Fibroblast of villous mesenchyme (primary cell): ENCODE measurements around the gene TTC13. TPM values are rescaled to one million over a fixed set of nuclear protein-coding genes. Genes with fewer than 3 reads are reported as not detected.

ENCODE experiments used
- DNase-seq: peaks from one replicate; pipeline ENCODE4 v3.0.0-alpha.2; 2010; ENCODE audit warnings: low read depth
- H3K4me3 ChIP-seq: 2 replicates; pipeline ENCODE4 v1.5.1; 2011; ENCODE audit warnings: low read depth, mild to moderate bottlenecking, low read length
- total RNA-seq: library from RNA; depleted of rRNA; stranded (reverse); fragments of >200 nt; gene quantifications from 2 replicates; pipeline ENCODE4 v1.2.3, GENCODE V29; 2012
- TF ChIP-seq, protein P1 (sequence below): IDR thresholded peaks from 2 replicates; pipeline ENCODE4 v1.5.1; 2012; ENCODE audit warnings: low read depth, mild to moderate bottlenecking, low read length; ENCODE audit not compliant: insufficient read depth

TTC13 gene
- total RNA-seq, 1 donor = 18.6 TPM

- TF ChIP-seq, protein P1, sequence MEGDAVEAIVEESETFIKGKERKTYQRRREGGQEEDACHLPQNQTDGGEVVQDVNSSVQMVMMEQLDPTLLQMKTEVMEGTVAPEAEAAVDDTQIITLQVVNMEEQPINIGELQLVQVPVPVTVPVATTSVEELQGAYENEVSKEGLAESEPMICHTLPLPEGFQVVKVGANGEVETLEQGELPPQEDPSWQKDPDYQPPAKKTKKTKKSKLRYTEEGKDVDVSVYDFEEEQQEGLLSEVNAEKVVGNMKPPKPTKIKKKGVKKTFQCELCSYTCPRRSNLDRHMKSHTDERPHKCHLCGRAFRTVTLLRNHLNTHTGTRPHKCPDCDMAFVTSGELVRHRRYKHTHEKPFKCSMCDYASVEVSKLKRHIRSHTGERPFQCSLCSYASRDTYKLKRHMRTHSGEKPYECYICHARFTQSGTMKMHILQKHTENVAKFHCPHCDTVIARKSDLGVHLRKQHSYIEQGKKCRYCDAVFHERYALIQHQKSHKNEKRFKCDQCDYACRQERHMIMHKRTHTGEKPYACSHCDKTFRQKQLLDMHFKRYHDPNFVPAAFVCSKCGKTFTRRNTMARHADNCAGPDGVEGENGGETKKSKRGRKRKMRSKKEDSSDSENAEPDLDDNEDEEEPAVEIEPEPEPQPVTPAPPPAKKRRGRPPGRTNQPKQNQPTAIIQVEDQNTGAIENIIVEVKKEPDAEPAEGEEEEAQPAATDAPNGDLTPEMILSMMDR = no peak
- DNase-seq = peak; percentile 21
- no peak overlapping the region for H3K4me3 ChIP-seq
Measured at GRCh38 chr1:230937371-230937770, 41.3 kb downstream of the TTC13 start.

DNA sequence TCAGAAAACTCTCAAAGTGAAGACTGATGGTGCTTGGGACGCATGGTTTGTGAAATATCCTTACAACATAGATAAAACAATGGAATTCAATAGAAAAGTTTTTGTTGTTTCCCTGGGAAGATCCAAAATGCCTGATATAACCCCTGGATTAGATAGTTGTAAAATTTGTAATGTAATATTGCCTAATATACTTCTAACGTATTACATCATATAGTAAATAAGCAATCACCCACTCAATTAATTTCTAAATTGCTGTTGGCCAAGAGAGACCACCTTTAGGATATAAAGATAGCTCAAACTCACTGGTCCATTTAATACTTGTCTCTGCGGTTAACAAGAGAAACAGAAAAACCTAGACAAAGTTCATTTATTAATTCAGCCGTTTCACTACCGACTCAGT lies 42.2 kb downstream of the TTC13 start:
- H3K4me3 ChIP-seq = no peak overlapping the region

DNA sequence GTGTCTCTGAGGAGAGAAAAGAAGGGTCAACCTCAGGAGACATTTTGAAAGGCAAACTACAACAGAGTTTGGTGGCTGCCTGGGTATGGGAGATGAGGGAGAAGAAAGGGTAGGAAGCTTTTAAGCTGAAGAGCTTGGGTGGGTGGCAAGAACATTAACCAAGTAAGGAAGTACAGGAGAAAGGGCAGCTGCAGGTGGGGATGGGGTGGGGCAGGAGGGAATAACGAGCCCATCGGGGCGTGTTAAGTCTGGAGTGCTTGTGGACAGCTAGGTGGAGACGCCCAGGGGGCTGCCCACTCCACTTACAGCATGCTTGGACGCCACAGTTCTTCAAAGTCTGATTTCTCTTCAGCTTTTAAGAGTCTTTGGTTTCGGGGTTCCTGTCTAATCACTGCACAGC lies 42.8 kb downstream of the TTC13 start:
- TF ChIP-seq, protein P1 = no peak
- H3K4me3 ChIP-seq = no peak overlapping the region
- DNase-seq = no peak

More for the DNA sequence above, 42.2 kb downstream of the TTC13 start:
- DNase-seq = no peak
- TF ChIP-seq, protein P1 = no peak

DNA sequence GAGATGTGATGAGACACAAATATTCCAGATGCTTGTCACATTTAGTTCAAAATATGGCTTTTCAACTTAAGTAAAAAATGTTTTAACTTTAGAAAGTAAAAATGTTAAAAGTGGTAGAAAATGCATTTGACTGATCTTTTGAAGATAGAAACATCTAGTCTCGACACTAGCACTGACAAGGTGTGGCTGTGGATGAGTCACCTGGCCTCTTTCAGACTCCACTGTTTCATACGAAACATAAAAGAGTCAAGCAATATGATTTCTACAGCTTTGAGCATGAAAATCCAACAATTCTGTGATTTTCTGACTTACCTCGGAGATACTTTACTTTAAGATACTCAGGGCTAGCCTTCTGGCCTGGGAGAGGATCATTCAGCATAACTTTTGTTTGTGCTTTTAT lies 47.7 kb downstream of the TTC13 start:
- TF ChIP-seq, protein P1 = no peak
- no peak for DNase-seq
- no peak overlapping the region for H3K4me3 ChIP-seq

DNA sequence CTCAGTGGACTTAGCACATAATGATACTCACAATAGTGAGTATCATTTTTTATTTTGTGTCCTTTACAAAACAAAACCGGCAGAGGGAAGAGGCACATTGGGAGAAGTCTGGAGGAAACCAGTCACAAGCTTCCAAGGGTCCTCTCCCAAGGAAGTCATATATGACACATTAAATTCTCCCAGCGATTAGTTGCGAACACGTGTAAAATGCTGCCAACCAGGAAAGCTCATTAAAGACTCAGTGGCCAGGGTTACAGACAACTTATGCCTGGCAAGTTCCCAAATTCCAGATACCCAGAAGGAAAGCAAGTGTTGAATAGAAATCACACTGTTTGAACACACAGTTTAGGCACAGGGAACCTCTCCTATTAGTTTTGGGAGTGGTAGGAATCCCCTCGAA lies 52.5 kb downstream of the TTC13 start:
- no peak for DNase-seq
- no peak overlapping the region for H3K4me3 ChIP-seq
- TF ChIP-seq, protein P1 = no peak

DNA sequence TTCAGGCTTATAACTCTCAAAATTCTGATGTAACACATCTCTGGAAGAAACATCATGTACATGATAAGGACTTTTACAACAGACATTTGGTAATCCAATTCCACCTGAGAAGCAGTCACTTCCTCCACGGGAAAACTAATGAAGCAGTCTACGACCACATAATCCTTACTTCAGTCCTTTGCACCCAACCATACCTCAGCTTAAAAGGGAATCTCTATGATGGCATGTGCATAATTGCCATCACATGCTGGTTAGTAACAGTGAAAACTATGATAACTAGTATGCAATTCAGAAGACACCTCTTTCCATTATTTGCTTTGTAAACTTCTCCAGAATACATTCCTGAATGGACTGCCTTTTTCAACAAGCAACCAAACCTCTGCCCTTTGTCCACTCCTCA lies 53.1 kb downstream of the TTC13 start:
- no peak for DNase-seq
- TF ChIP-seq, protein P1 = no peak
- H3K4me3 ChIP-seq = no peak overlapping the region

- TF ChIP-seq, protein P1 = no peak
- no peak for DNase-seq
- no peak overlapping the region for H3K4me3 ChIP-seq
Measured at GRCh38 chr1:230923176-230923575, 55.5 kb downstream of the TTC13 start.
